ENCODE measurements around the gene IL4R.

DNA sequence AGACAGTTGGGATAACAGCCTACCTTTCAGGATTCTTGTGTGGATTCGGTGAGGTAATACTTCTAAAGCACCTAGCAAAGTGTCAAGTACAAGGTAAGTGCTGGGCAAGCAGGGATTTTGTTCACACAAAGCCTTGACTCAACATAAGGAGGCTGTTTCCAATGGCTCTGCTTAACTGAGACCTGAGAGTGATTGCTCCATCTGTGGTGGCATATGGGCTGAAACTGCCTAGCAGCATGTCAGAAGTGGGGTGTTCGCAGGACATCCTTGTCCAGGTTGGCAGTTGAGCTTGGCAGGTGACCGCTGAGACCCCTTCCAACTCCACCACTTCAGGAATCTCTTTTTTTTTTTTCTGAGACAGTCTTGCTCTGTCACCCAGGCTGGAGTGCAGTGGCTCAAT, 19.8 kb downstream of the IL4R start:
- no peak for TF ChIP-seq EZH2 (IDR thresholded peaks at IDR 0.05; ENCODE audit: low read length, missing control alignments)
- TF ChIP-seq, protein P1, sequence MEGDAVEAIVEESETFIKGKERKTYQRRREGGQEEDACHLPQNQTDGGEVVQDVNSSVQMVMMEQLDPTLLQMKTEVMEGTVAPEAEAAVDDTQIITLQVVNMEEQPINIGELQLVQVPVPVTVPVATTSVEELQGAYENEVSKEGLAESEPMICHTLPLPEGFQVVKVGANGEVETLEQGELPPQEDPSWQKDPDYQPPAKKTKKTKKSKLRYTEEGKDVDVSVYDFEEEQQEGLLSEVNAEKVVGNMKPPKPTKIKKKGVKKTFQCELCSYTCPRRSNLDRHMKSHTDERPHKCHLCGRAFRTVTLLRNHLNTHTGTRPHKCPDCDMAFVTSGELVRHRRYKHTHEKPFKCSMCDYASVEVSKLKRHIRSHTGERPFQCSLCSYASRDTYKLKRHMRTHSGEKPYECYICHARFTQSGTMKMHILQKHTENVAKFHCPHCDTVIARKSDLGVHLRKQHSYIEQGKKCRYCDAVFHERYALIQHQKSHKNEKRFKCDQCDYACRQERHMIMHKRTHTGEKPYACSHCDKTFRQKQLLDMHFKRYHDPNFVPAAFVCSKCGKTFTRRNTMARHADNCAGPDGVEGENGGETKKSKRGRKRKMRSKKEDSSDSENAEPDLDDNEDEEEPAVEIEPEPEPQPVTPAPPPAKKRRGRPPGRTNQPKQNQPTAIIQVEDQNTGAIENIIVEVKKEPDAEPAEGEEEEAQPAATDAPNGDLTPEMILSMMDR (conservative IDR thresholded peaks at IDR 0.05 in 1 of 2, IDR thresholded peaks at IDR 0.05 in 1 of 2; ENCODE audit: low read depth in 1 of 2, low read length in 2 of 2) = no peak

Data from fibroblast of lung (primary cell).